Measurements from ENCODE around the gene CMIP. TPM values are rescaled to one million over a fixed set of nuclear protein-coding genes. Genes with fewer than 3 reads are reported as not detected.
"Not testable (repeated sequence)": the region's sequence is repeated elsewhere in the genome, so short reads cannot be mapped to it uniquely, and the experiment has no call there.

The CMIP gene
- total RNA-seq, 6 experiments from 2014 or later, result 12.2 to 23.0 (median 16.5) TPM

DNA sequence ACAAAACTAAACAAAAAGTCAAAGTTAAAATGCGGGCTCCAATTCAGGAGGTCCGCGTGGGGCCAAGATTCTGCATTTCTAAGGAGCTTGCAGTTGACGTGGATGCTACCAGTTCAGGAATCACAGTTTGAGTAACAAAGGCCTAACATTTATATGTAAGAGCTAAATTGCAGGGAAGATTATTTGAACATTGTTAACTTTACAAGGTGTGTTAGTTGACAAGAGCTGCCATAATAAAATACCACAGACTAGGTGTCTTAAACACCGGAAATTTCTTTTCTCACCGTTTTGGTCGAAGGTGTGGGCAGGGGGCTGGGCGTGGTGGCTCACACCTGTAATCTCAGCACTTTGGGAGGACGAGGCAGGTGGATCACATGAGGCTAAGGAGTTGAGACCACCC lies 24.8 kb upstream of the CMIP start:
- Histone ChIP-seq H3K4me1 (no peaks in the 10 kb centered on the region), H3K36me3 (no peaks in the 10 kb centered on the region), H3K4me3 (no peak overlapping the region), H3K27ac (no peak overlapping the region), H3K27me3 (no peaks in the 10 kb centered on the region), H3K9me3 (no peaks in the 10 kb centered on the region)
- intact Hi-C loops (cut with DNase I), result loop anchor here in 1 of 2 donors (10.0 kb wide), 1 partner anchor 285 kb away; no protein-coding TSS in a partner anchor
- ATAC-seq, result no peak
- DNase-seq, result no peak
- TF ChIP-seq, protein P1, sequence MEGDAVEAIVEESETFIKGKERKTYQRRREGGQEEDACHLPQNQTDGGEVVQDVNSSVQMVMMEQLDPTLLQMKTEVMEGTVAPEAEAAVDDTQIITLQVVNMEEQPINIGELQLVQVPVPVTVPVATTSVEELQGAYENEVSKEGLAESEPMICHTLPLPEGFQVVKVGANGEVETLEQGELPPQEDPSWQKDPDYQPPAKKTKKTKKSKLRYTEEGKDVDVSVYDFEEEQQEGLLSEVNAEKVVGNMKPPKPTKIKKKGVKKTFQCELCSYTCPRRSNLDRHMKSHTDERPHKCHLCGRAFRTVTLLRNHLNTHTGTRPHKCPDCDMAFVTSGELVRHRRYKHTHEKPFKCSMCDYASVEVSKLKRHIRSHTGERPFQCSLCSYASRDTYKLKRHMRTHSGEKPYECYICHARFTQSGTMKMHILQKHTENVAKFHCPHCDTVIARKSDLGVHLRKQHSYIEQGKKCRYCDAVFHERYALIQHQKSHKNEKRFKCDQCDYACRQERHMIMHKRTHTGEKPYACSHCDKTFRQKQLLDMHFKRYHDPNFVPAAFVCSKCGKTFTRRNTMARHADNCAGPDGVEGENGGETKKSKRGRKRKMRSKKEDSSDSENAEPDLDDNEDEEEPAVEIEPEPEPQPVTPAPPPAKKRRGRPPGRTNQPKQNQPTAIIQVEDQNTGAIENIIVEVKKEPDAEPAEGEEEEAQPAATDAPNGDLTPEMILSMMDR (IDR thresholded peaks at IDR 0.05), result no peak
- no peak for TF ChIP-seq POLR2A (IDR thresholded peaks at IDR 0.05)
- 91% methylated on average over 9 of the region's 9 CpGs for WGBS (ENCODE audit: insufficient coverage, low coverage, low lambda C conversion rate, missing lambda C conversion rate)

DNA sequence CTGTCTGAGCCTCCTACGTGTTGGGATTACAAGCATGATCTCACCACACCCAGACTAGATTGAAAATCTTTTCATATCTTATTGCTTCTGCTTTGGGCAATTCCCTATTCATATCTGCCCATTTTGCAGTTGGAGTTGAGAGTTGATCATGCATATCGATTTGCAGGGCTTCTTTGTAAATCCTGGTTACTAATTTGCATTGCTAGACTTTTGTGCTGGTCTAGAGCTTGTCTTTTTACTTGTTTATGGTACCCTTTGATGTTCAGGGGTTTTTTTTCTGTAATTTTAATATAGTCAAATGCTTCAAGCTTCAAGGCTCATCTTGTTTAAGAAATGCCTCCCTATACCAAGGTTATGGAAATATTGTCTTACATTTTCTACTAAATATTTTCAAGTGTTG lies 23.5 kb upstream of the CMIP start:
- TF ChIP-seq POLR2A (IDR thresholded peaks at IDR 0.05), result no peak
- TF ChIP-seq, protein P1 (IDR thresholded peaks at IDR 0.05), result no peak
- 90% methylated on average over 2 of the region's 2 CpGs for WGBS (ENCODE audit: insufficient coverage, low coverage, low lambda C conversion rate, missing lambda C conversion rate)
- H3K4me1 ChIP-seq, result no peaks in the 10 kb centered on the region
- no peak overlapping the region for H3K27ac ChIP-seq
- H3K27me3 ChIP-seq, result no peaks in the 10 kb centered on the region
- H3K4me3 ChIP-seq, result no peak overlapping the region
- no peaks in the 10 kb centered on the region for H3K36me3 ChIP-seq
- ATAC-seq (no peak), DNase-seq (no peak)
- intact Hi-C loops (cut with DNase I), result no loop called here
- no peaks in the 10 kb centered on the region for H3K9me3 ChIP-seq

DNA sequence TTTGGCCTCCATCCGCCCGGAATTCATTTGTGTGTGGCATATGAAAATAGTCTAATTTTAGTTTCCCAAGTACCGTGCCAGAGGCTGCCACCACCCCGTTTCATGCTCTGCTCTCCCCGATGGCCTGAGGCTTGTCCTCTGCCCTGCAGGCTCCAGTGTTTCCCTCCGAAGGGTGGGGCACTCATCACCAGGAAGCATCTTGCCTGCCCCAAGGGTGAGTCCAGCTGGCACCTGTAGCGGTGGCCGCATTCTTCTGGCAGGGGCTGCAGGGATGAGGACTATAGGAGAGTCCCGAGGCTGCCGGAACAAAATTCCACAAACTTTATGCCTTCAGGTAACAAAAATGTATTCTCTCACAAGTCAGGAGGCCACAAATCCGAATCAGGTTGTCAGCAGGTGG lies 23.1 kb upstream of the CMIP start:
- WGBS (ENCODE audit: insufficient coverage, low coverage, low lambda C conversion rate, missing lambda C conversion rate), result 80% methylated on average over 7 of the region's 11 CpGs
- no peak for ATAC-seq

DNA sequence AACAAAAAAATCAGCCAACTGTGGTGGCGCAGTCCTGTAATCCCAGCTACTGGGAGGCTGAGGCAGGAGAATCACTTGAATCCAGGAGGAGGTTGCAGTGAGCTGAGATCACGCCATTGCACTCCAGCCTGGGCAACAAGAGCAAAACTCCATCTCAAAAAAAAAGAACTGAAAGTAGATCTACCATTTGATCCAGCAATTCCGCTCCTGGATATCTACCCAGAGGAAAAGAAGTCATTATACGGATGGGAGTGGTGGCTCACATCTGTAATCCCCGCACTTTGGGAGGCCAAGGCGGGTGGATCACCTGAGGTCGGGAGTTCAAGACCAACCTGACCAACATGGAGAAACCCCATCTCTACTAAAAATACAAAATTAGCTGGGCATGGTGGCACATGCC lies 22.5 kb upstream of the CMIP start:
- H3K4me3 ChIP-seq; H3K4me1 ChIP-seq; H3K9me3 ChIP-seq; ATAC-seq; H3K27ac ChIP-seq; H3K27me3 ChIP-seq; H3K36me3 ChIP-seq; intact Hi-C loops (cut with DNase I); DNase-seq: not testable (repeated sequence)
- WGBS (ENCODE audit: insufficient coverage, low coverage, low lambda C conversion rate, missing lambda C conversion rate), result 90% methylated on average over 5 of the region's 7 CpGs

More for the DNA sequence above, 23.1 kb upstream of the CMIP start:
- no peak overlapping the region for H3K27ac ChIP-seq
- no peaks in the 10 kb centered on the region for H3K36me3 ChIP-seq
- H3K4me3 ChIP-seq, result no peak overlapping the region
- intact Hi-C loops (cut with DNase I), result no loop called here
- no peaks in the 10 kb centered on the region for H3K4me1 ChIP-seq
- H3K27me3 ChIP-seq, result no peaks in the 10 kb centered on the region
- H3K9me3 ChIP-seq, result no peaks in the 10 kb centered on the region
- TF ChIP-seq POLR2A (IDR thresholded peaks at IDR 0.05), result no peak
- TF ChIP-seq, protein P1 (IDR thresholded peaks at IDR 0.05), result no peak
- no peak for DNase-seq

DNA sequence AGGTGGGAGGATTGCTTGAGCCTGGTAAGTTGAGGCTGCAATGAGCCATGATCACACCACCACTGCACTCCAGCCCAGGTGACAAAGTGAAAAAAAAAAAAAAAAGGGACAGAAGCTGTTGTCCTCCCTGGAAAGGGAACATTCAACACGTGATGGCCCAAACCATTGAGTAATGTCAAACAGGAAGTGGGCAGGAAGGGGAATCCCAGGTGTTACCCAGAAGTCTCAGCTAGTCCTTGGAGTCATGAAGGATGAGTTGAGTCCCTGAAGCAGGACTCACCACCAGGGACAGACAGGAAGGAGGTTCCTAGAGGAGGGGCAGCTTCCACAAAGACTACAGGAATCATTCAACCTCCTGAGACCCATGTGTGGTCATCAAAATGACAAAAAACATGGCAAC lies 19.8 kb upstream of the CMIP start:
- intact Hi-C loops (cut with DNase I), result no loop called here
- H3K27me3 ChIP-seq, result no peaks in the 10 kb centered on the region
- ATAC-seq, result peak; percentile 22 to 77 (median 31)

More for the DNA sequence above, 19.8 kb upstream of the CMIP start:
- Histone ChIP-seq H3K27ac (no peak overlapping the region), H3K9me3 (no peaks in the 10 kb centered on the region), H3K36me3 (no peaks in the 10 kb centered on the region), H3K4me1 (no peaks in the 10 kb centered on the region), H3K4me3 (no peak overlapping the region)
- TF ChIP-seq, protein P1 (IDR thresholded peaks at IDR 0.05), result no peak
- no peak for TF ChIP-seq POLR2A (IDR thresholded peaks at IDR 0.05)
- WGBS (ENCODE audit: insufficient coverage, low coverage, low lambda C conversion rate, missing lambda C conversion rate), result 0% methylated on average over 1 of the region's 1 CpG
- no peak for DNase-seq

Data from right lobe of liver (tissue), 6 donors.